GM21786 (cell line): ENCODE data around the gene TMEM62.

Experiments
- ATAC-seq: cut with Tn5 transposase; IDR thresholded peaks from one replicate; pipeline ENCODE4 v1.9.1; 2021; ENCODE audit not compliant: unreplicated experiment

Gene TMEM62

GRCh38 chr15:43133430-43134156, at the start of gene TMEM62:
TMEM62 (plus strand) TSS chr15:43133586; CDS start chr15:43133803, 217 bp downstream.
- ATAC-seq, result peak; percentile 91

GRCh38 chr15:43085921-43086320, 47.5 kb upstream of the TMEM62 start:
- ATAC-seq, result no peak

GRCh38 chr15:43086551-43086950, 46.8 kb upstream of the TMEM62 start:
- no peak for ATAC-seq

- ATAC-seq, result no peak
These were observed 41.5 kb upstream of the TMEM62 start for GRCh38 chr15:43091859-43092258.

GRCh38 chr15:43093026-43093425, 40.4 kb upstream of the TMEM62 start:
- no peak for ATAC-seq

- no peak for ATAC-seq
These were observed 38.9 kb upstream of the TMEM62 start for GRCh38 chr15:43094416-43095030.

GRCh38 chr15:43095243-43095642, 38.1 kb upstream of the TMEM62 start:
- no peak for ATAC-seq

GRCh38 chr15:43095708-43096347, 37.6 kb upstream of the TMEM62 start:
- ATAC-seq, result no peak

GRCh38 chr15:43096411-43096810, 37.0 kb upstream of the TMEM62 start:
- no peak for ATAC-seq

GRCh38 chr15:43099105-43099845, 34.1 kb upstream of the TMEM62 start:
- no peak for ATAC-seq

GRCh38 chr15:43100971-43101370, 32.4 kb upstream of the TMEM62 start:
- ATAC-seq, result no peak

GRCh38 chr15:43102187-43102586, 31.2 kb upstream of the TMEM62 start:
- ATAC-seq, result no peak

- no peak for ATAC-seq
These were observed 29.5 kb upstream of the TMEM62 start for GRCh38 chr15:43103907-43104306.

GRCh38 chr15:43104426-43104825, 29.0 kb upstream of the TMEM62 start:
- no peak for ATAC-seq

- ATAC-seq, result no peak
These were observed 28.2 kb upstream of the TMEM62 start for GRCh38 chr15:43105077-43105736.

- peak; percentile 90 for ATAC-seq
These were observed 27.5 kb upstream of the TMEM62 start, which contains the start of gene UBR1 for GRCh38 chr15:43105778-43106485. UBR1 (minus strand) TSS chr15:43106038; CDS start chr15:43106022, 16 bp downstream.

- no peak for ATAC-seq
These were observed 26.9 kb upstream of the TMEM62 start for GRCh38 chr15:43106486-43106829.

GRCh38 chr15:43107751-43108150, 25.6 kb upstream of the TMEM62 start:
- ATAC-seq, result no peak

- no peak for ATAC-seq
These were observed 22.0 kb upstream of the TMEM62 start for GRCh38 chr15:43111354-43111753.

- ATAC-seq, result no peak
These were observed 15.1 kb upstream of the TMEM62 start for GRCh38 chr15:43118286-43118685.
